Jurkat, Clone E6-1 (cell line): ENCODE data around the gene LILRA1. TPM values are rescaled to one million over a fixed set of nuclear protein-coding genes. Genes with fewer than 3 reads are reported as not detected.
"Not testable (repeated sequence)": the region's sequence is repeated elsewhere in the genome, so short reads cannot be mapped to it uniquely, and the experiment has no call there.

Source experiments
- DNase-seq: peaks from one replicate; pipeline ENCODE4 v3.0.0-alpha.2; 2011; ENCODE audit warnings: low read depth, low spot score
- H3K4me3 ChIP-seq: 2 replicates; pipeline ENCODE4 v1.5.1; 2011; ENCODE audit warnings: mild to moderate bottlenecking, low read length, control low read depth, moderate library complexity
- polyA plus RNA-seq: library from polyadenylated mRNA; unstranded; fragments of >200 nt; gene quantifications from one replicate; pipeline ENCODE4 v1.2.1, GENCODE V29; 2012; ENCODE audit warnings: missing spikeins; ENCODE audit not compliant: insufficient read length, insufficient read depth

LILRA1 gene
- not detected for polyA plus RNA-seq

DNA sequence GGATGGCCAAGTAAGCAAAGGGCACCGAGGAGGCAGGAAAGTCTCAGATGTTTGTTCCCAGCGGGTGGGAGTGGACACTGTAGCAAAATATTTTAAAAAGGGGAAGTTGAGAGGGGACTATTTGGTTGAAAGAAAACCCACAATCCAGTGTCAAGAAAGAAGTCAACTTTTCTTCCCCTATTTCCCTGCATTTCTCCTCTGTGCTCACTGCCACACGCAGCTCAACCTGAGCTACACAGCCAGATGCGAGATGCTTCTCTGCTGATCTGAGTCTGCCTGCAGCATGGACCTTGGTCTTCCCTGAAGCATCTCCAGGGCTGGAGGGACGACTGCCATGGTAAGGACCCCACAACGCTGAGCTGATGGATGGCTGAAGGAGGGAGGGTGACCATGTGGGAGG lies at the start of gene LILRA1:
Gene LILRA1 (plus strand): TSS at position 188 of the 400 bp plus-strand sequence. CDS start 613 bp downstream, outside the sequence.
- not testable (repeated sequence) for H3K4me3 ChIP-seq, DNase-seq

DNA sequence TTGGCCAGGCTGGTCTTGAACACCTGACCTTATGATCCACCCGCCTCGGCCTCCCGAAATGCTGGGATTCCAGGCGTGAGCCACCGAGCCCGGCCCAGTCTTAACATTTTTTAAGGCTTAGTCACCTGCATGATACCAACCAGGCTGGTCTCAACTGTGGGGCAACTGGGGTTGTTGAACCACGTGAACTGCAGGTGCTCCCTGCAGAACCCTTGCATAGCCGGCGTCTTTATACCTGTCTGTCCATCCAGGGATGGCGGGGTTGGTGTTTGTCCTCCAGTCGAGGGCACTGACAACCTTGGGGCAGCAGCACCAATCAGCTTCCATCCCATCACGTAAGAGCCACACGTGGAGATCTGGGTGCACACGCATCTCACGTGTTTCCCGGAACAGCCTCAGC lies 44.6 kb upstream of the LILRA1 start:
- H3K4me3 ChIP-seq = no peak overlapping the region
- DNase-seq = no peak

DNA sequence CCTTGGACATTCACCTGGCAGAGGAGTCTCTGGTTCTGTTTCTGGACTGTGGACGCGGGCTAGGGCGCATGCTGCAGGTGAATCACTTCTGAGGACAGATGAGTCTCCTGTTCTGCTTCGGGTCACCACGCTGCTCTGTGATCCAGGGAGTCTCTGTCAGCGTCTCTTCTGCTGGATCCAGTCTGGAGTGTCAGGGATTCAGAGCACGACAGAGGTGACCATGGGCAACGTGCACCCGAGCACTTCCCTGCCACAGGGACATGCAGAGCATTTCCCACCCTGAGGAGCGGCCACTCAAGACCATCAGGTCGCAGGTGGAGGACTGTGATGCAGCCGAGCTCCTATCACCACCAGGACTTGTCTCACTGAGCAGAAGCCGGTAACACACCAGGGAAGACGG lies 44.2 kb upstream of the LILRA1 start:
- DNase-seq = no peak
- no peak overlapping the region for H3K4me3 ChIP-seq

DNA sequence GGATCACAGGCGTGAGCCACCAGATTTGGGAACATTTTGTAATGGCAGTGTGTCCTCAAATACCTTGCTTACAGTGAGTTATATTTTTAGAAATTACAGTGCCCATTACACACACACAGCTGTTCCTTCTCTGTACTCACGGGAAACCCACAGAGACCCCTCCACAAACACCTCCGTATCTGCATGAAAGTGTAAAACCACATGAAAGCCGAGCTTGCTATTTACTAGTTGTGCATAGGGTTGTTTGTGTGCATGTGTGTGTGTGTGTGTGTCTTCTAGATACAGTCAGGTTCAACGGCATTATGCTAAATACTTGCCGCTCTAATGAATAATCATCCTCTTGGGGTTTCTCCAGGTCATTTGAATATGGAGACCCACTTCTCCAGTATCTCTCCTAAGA lies 42.1 kb upstream of the LILRA1 start:
- no peak overlapping the region for H3K4me3 ChIP-seq
- peak; percentile 81 for DNase-seq

DNA sequence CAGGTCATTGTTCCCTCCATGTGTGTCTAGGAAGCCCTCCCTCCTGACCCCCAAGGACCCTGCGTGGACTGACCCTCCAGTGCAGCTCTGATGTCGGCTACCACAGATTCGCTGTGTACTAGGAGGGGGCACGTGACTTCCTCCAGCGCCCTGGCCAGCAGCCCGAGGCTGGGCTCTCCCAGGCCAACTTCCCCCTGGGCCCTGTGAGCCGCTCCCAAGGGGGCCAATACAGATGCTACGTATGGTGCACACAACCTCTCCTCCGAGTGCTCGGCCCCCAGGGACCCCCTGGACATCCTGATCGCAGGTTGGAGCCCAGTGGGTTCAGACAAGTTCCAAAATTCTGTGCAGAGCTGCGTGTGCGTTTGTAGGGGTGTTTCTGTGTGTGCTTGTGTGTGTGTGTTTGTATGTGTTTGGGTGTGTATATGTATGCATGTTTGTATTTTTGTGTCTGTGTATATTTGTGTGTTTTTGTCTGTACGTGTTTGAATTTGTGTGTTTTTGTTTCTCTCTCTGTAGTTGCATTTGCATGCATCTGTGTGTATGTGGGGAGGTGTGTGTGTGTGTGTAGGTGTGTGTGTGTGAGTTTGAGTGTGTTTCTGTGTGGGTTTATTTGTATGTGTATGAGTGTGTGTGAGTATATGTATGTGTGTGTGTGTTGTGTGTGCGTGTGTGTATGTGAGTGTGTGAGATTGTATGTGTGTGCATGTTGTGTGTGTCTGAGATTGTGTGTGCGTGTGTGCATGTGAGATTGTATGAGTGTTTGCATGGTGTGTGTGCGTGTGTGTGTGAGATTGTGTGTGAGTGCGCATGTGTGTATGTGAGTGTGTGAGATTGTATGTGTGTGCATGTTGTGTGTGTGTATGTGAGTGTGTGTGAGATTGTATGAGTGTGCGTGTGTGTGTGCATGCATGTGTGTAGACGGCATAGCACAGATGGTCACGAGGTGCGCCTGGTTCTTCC lies 41.2 kb upstream of the LILRA1 start:
- DNase-seq = no peak
- no peak overlapping the region for H3K4me3 ChIP-seq

DNA sequence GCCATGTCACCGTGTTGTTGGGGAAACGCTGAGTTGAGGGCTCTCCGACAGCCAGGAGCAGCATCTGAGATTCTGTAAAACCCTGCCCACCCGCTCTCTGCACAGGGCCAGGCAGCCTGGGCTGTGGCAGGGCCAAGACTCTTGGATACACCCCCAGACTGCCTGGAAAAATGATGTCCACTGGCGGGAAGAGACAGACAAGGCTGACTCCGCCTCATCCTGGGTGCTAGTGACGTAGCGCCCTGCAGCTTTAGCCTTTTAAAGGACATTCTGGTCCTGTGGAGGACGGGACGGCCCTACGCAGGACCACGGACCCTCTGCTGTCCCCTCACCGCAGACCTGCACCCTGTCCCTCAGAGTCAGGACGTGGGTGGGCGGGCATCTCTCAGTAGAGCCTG lies 40.5 kb upstream of the LILRA1 start:
- DNase-seq = no peak
- no peak overlapping the region for H3K4me3 ChIP-seq

DNA sequence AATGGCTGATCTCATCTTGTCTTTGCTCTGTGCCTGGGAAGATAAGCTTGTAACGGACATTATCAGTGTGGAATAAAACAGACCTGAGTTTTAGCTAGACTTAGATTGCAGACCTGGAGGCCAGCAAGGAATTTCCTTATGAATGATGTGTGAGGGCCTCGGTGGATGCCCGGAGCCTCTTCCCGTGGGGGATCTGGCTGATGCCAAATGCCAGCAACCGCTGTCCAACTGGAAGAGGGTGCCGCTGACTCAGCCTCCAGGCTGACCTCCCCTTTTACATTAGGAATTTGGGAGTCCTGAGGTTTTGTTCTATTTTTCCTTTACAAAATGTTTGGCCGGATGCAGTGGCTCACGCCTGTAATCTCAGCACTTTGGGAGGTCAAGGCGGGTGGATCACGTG lies 39.4 kb upstream of the LILRA1 start:
- H3K4me3 ChIP-seq = no peak overlapping the region
- DNase-seq = no peak

DNA sequence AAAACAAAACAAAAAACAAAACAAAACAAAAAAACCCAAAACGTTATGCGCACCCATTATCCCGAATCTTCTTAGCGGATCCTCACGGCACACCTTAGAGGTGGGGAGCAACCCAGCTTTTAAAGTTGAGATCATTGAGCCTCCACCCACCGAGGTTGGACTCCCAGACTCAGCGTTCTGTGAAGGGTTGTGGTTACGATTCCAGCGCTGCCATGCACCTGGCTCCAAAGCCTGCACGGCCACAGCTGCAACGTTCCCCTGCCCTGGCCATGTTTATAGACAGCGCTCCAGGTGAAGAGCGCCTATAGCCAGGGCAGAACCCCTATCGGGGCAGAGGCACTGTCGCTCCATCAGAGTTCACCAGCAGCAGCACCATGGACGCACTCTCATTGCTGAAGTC lies 38.5 kb upstream of the LILRA1 start:
- no peak overlapping the region for H3K4me3 ChIP-seq
- DNase-seq = no peak

DNA sequence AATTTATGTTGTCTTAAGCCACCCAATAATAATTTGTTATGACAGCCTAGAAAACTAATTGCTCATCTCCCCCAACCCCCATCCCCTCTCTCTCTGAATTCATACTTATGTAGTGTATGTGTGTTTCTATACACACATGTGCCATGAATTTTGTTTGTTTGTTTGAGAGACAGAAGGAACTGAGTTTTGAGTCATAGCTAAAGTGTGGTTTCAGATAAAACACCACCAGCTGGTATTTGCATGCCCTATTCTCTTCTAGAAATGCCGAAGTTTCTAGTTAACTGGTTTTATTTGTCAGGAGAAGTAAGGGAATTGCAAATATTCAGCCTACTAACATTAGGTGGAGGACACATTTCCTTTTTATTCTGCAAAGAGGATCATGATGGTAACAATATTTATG lies 37.2 kb upstream of the LILRA1 start:
- no peak overlapping the region for H3K4me3 ChIP-seq
- DNase-seq = no peak

DNA sequence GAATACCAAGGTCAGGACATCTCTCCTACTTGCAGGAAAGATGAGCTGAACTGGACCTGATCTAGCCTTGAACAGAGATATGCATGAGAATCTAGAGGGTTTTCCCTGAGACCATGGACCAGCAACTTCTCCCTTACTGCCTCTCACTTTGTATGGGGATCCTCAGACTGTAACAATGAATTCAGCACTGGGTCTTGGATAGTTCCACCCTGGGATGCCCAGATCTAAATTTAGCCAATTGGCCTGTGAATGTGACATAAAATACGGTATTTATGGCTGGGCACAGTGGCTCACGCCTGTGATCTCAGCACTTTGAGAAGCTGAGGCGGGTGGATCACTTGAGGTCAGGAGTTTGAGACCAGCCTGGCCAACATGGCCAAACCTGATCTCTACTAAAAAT lies 35.1 kb upstream of the LILRA1 start:
- DNase-seq = no peak
- H3K4me3 ChIP-seq = no peak overlapping the region

DNA sequence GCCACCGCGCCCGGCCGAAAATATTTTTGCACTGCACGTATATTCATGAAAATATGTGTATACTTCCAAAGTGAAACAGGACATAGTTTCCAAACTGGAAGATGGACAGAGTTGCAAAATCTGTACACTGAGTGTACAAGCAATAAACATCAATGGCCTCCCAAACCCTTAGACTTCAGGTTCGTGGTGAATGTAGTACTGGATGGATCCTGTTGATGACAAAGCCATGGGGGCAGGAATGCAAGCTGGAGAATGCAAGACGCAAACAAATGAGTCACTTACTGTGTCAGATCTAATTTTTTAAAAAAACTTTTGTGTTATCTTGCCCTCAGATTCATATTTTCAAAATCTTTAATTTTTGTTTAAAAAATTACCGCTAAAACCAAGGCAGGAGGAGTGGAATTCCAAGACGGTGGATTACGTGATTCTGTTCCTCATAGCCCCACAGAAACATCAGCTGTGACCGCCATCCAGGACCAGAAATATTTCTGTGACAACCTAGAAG lies 32.5 kb upstream of the LILRA1 start:
- no peak for DNase-seq
- no peak overlapping the region for H3K4me3 ChIP-seq

DNA sequence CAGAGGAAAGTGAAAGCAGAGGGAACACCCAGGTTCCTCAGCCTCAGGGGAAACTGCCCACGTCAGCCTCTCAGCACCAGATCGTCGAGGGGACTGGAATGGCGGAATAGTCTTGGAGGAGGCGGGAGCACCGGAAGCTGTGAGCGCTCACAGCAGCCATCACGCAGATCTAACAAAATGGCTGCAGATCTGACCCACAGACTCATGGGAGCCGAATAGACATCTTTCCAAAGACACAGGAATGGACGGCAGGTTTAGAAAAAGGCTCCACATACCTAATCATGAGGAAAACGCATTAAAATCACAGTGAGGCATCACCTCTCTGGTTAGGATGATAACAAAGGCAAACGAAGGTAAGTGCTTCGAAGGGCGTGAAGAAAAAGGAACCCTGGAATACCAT lies 31.6 kb upstream of the LILRA1 start:
- H3K4me3 ChIP-seq = no peak overlapping the region
- no peak for DNase-seq

DNA sequence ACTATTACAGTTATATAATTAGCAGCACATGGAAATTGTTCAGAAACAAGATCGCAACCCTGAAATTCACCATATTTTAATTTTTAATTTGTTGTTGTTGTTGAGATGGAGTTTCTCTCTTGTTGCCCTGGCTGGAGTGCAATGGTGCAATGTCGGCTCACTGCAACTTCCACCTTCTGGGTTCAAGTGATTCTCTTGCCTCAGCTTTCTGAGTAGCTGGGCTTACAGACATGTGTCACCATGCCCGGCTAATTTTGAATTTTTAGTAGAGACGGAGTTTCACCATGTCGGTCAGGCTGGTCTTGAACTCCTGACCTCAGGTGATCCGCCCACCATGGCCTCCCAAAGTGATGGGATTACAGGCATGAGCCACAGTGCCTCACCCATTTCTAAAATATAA lies 30.2 kb upstream of the LILRA1 start:
- H3K4me3 ChIP-seq = not testable (repeated sequence)

DNA sequence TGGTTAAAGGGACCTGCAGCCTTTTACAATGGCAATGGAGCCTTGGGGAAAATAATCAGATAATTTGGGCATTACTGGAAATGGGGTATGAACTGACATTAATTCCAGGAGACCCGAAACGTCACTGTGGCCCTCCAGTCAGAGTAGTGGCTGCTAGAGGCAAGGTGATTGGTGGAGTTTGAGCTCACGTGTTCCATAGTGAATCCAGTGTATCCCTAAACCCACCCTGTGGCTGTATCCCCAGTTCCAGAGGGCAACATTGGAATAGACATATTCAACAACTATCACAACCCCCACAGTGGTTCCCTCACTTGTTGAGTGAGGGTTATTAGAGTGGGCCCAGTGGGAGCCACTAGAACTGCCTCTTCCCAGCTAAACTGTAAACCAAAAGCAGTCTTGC lies 23.1 kb upstream of the LILRA1 start:
- DNase-seq = no peak
- H3K4me3 ChIP-seq = no peak overlapping the region

More for the DNA sequence above, 30.2 kb upstream of the LILRA1 start:
- DNase-seq = not testable (repeated sequence)

DNA sequence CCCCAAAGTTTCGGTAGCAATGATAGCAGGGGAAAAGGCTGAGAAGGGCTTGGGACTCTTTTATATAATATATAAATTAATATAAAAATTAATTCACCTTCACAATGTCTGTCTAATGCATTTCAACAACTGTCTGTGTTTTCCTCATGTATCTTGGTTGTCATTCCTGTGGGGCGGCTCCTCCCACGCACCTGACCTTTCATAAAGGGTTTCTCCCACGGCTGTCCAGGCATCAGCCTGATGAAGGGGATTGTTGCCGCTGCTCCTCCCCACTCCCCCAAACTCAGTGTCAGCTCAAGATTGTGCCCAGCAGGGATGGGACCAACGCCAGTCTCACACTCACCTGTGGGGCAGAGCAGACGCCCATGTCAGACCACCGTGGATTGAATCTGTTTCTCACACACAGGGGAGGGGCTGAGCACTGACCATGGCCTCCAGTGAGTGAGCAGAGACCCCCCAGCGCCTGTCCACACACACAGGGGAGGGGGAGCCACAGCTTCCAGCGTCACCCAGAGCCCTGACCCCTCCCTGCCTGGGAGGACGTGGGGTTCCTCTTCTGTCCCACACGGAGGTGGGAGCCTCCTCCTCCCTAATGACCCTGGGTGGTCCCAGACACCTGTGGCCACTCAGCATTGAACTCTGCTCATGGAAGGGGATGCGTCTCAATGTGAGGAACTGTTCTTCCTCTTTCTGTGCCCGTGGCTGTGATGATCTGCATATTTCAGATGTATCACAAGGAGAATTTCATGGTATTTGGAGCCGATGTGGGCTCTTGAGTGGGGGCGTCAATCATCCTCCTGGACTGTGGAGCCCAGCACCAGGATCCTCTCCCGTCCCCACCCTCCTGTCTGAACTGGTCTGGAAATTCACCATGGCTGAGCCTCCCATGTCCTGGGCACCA lies 21.5 kb upstream of the LILRA1 start:
- DNase-seq, H3K4me3 ChIP-seq: not testable (repeated sequence)

DNA sequence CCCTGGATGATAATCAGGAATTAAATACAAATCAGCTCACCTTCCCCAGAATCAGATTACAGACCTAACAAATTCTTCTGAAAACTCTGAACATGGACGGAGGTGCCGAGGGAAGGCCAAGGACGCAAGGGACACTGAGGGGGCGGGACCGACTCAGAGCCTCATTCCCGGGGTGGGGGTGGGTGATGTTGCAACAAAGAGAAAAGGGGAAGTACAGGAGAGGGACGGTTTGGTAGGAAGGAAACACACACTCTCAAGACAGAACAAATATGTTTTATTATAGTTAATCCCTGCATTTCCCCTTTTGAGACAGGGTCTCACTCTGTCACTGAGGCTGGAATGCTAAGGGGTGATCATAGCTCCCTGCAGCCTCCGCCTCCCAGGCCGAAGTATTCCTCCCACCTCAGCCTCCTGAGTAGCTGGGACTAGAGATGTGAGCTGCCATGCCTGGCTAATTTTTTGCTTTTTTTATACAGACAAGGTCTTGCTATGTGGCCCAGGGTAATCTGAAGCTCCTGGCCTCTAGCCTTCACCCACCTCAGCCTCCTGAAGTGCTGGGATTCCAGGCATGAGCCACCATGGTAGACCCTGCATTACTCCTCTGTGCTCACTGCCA lies 20.6 kb upstream of the LILRA1 start:
- no peak overlapping the region for H3K4me3 ChIP-seq
- no peak for DNase-seq

DNA sequence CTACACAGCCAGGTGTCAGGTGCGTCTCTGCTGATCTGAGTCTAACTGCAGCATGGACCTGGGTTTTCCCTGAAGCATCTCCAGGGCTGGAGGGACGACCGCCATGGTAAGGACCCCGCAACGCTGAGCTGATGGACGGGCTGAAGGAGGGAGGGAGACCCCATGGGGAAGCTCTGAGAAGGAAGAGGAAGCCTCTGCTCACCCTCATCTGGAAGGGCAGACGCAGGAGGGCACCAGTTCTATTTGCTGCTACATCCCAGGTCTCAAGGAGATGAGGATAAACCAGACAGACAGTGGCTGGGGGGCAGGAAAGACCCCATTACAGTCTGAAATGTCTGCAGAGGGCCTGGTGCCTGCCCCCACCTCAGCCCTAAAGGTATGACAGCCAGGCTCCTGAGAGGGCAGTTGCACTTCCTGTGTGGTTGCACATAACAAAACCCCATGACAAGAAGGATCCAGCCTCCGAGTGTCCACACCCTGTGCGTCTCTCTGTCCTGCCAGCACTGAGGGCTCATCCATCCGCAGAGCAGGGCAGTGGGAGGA lies 20.0 kb upstream of the LILRA1 start, which contains the start of gene LILRA2:
Gene LILRA2 (plus strand): TSS at position 461 of the 543 bp plus-strand sequence. CDS start 89 bp downstream, outside the sequence.
- no peak within 1 kb of the TSS for H3K4me3 ChIP-seq
- no peak for DNase-seq

DNA sequence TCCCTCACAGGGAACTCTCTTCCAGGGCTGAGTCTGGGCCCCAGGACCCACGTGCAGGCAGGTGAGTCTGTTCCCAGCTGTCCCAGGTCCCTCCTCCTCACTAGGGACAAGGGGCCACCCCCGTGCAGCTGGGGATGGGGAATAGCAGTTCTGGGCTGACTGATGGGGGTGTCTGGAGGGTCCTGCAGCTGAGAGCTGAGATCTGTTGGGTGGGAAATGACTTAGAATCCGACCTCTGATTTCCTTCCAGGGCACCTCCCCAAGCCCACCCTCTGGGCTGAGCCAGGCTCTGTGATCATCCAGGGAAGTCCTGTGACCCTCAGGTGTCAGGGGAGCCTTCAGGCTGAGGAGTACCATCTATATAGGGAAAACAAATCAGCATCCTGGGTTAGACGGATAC lies 19.4 kb upstream of the LILRA1 start:
- no peak overlapping the region for H3K4me3 ChIP-seq
- no peak for DNase-seq

DNA sequence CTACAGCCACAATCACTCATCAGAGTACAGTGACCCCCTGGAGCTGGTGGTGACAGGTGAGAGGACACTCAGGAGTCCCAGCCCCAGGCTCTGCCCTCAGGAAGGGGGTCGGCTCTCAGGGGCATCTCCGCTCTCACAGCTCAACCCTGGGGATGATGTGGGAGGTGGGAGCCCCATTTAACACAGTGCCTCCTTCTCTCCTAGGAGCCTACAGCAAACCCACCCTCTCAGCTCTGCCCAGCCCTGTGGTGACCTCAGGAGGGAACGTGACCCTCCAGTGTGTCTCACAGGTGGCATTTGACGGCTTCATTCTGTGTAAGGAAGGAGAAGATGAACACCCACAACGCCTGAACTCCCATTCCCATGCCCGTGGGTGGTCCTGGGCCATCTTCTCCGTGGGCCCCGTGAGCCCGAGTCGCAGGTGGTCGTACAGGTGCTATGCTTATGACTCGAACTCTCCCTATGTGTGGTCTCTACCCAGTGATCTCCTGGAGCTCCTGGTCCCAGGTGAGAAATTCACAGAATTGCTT lies 18.8 kb upstream of the LILRA1 start:
- no peak for DNase-seq

More for the DNA sequence above, 18.8 kb upstream of the LILRA1 start:
- no peak overlapping the region for H3K4me3 ChIP-seq
